CD4-positive, alpha-beta T cell (primary cell): ENCODE measurements around the gene NRGN. TPM values are rescaled to one million over a fixed set of nuclear protein-coding genes. Genes with fewer than 3 reads are reported as not detected.

Experiments
- ATAC-seq: fragments of 200-7000 bp; cut with Tn5 transposase; one replicate; pipeline ENCODE4 v1.10.0; 2022; ENCODE audit warnings: mild to moderate bottlenecking; ENCODE audit not compliant: poor library complexity
- CTCF ChIA-PET: fragments of 350-600 bp; sonication (Branson Sonifier 250); formaldehyde crosslinking; loops from one replicate; lab custom pipeline; 2021; ENCODE audit warnings: antibody characterized with exemption, inconsistent platforms; lab: Charles Lee
- POLR2A ChIA-PET: fragments of 350-600 bp; sonication (Branson Sonifier 250); formaldehyde crosslinking; loops from one replicate; lab custom pipeline; 2021; ENCODE audit warnings: antibody characterized with exemption, inconsistent platforms; lab: Charles Lee
- DNase-seq, 14 experiments: peaks; one replicate each; pipeline ENCODE4 v3.0.0-alpha.2; 2013 to 2020; ENCODE audit warnings: mixed read lengths in 2 of 14
- H3K27ac ChIP-seq, 2 donors: one replicate each; pipeline versions ENCODE4 v1.5.1 to v1.7.0; 2013; ENCODE audit warnings: low read length in 2 of 2, low read depth in 1 of 2, mild to moderate bottlenecking in 1 of 2
- H3K27me3 ChIP-seq, 2 experiments: 1 replicate in 1 of 2; 2 replicates in 1 of 2; pipeline versions ENCODE4 v1.6.1 to v1.7.0; 2013; ENCODE audit warnings: low read length in 2 of 2, control low read depth in 1 of 2, mild to moderate bottlenecking in 1 of 2, moderate library complexity in 1 of 2; ENCODE audit not compliant: insufficient read depth in 2 of 2, control insufficient read depth in 1 of 2
- H3K36me3 ChIP-seq: one replicate; pipeline ENCODE4 v1.6.1; 2013; ENCODE audit warnings: low read length, control low read depth; ENCODE audit not compliant: insufficient read depth
- H3K4me1 ChIP-seq: one replicate; pipeline ENCODE4 v1.6.1; 2013; ENCODE audit warnings: low read length, control low read depth; ENCODE audit not compliant: insufficient read depth
- H3K4me3 ChIP-seq: one replicate; pipeline ENCODE4 v1.5.1; 2013; ENCODE audit warnings: mild to moderate bottlenecking, low read length, moderate library complexity
- H3K9me3 ChIP-seq, 2 experiments: 1 replicate in 1 of 2; 2 replicates in 1 of 2; pipeline versions ENCODE4 v1.6.1 to v1.7.0; 2013; ENCODE audit warnings: low read length in 2 of 2, mild to moderate bottlenecking in 2 of 2, control low read depth in 1 of 2, moderate library complexity in 1 of 2; ENCODE audit not compliant: control insufficient read depth in 1 of 2, insufficient read depth in 1 of 2
- H3K27ac Mint-ChIP-seq: one replicate; pipeline ENCODE4 v1.8.0; 2020; ENCODE audit warnings: mixed read lengths
- H3K27me3 Mint-ChIP-seq: one replicate; pipeline ENCODE4 v1.8.0; 2021; ENCODE audit warnings: mixed read lengths
- H3K36me3 Mint-ChIP-seq: one replicate; pipeline ENCODE4 v1.8.0; 2021; ENCODE audit warnings: low read depth, mixed read lengths
- H3K4me1 Mint-ChIP-seq: one replicate; pipeline ENCODE4 v1.8.0; 2021; ENCODE audit warnings: low read depth, mixed read lengths
- H3K4me3 Mint-ChIP-seq: one replicate; pipeline ENCODE4 v1.8.0; 2020; ENCODE audit warnings: mild to moderate bottlenecking, mixed read lengths
- H3K9me3 Mint-ChIP-seq: one replicate; pipeline ENCODE4 v1.8.0; 2020; ENCODE audit warnings: mixed read lengths
- intact Hi-C, 2 experiments: fragments of 100-400 bp; cut with DNase I in 1 of 2; cut with micrococcal nuclease in 1 of 2; formaldehyde crosslinking; loops; one replicate each; pipeline versions ENCODE4 v1.15.1 to v1.9.0; 2023 to 2025; cut with DNase I, micrococcal nuclease
- total RNA-seq, 174 experiments: library from RNA in 2 of 174; stranded (reverse) in 2 of 174; gene quantifications; one replicate each; pipeline ENCODE4 v1.2.3 and lab custom pipeline; 2021 to 2026
- TF ChIP-seq, protein P1 (sequence below): fragments of 200-600 bp; IDR thresholded peaks from one replicate; pipeline ENCODE4 v1.8.0; 2022; ENCODE audit warnings: antibody characterized with exemption, mild to moderate bottlenecking

NRGN gene
- total RNA-seq, 2 experiments from 2014 or later: 0.84 to 1.4 TPM

GRCh38 chr11:124753624-124754023, 13.9 kb downstream of the NRGN start:
- ChIA-PET POLR2A (interaction anchor here (0.6 kb wide), 1 partner anchor 388 kb away, joined by 3 read pairs; no protein-coding TSS in a partner anchor), CTCF (interaction anchor here (1.7 to 6.5 kb wide), 2 partner anchors 8 to 11 kb away, joined by 4 to 46 read pairs; no protein-coding TSS in a partner anchor)
- DNase-seq (no peak), ATAC-seq (no peak)
- Histone ChIP-seq H3K4me1 (peaks cover 24% of the 10 kb centered on the region), H3K9me3 (no peaks in the 10 kb centered on the region), H3K27ac (no peak overlapping the region), H3K36me3 (no peaks in the 10 kb centered on the region), H3K27me3 (peaks cover 25 to 28% of the 10 kb centered on the region in 2 experiments), H3K4me3 (no peak overlapping the region)
- H3K9me3 Mint-ChIP-seq: no peaks in the 10 kb centered on the region
- H3K4me1 Mint-ChIP-seq: peaks cover 11% of the 10 kb centered on the region
- intact Hi-C loops: no loop called here
- TF ChIP-seq, protein P1, sequence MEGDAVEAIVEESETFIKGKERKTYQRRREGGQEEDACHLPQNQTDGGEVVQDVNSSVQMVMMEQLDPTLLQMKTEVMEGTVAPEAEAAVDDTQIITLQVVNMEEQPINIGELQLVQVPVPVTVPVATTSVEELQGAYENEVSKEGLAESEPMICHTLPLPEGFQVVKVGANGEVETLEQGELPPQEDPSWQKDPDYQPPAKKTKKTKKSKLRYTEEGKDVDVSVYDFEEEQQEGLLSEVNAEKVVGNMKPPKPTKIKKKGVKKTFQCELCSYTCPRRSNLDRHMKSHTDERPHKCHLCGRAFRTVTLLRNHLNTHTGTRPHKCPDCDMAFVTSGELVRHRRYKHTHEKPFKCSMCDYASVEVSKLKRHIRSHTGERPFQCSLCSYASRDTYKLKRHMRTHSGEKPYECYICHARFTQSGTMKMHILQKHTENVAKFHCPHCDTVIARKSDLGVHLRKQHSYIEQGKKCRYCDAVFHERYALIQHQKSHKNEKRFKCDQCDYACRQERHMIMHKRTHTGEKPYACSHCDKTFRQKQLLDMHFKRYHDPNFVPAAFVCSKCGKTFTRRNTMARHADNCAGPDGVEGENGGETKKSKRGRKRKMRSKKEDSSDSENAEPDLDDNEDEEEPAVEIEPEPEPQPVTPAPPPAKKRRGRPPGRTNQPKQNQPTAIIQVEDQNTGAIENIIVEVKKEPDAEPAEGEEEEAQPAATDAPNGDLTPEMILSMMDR: no peak
- H3K27ac Mint-ChIP-seq: no peak overlapping the region
- no peak overlapping the region for H3K4me3 Mint-ChIP-seq
- peaks cover 41% of the 10 kb centered on the region for H3K27me3 Mint-ChIP-seq
- H3K36me3 Mint-ChIP-seq: no peaks in the 10 kb centered on the region

DNA sequence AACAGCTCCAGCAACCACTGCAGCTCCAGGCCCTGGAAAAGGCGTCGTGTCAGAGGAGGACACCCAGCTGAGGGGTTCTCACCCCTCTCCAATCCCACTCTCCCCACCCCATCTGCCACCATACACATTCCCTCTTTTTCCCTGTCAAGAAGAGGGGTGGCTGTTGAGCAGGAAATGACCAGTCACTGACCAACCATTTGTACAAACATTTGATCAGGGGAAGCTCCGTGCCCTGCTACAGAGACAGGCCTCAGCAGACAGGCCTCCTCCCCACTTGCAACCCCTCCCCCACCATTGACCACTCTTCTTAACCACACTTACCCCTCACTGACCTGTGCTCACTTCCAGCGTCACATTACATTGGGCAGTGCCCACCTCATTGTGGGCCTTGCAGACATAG, 14.6 kb downstream of the NRGN start:
- Mint-ChIP-seq H3K4me1 (peaks cover 17% of the 10 kb centered on the region), H3K27ac (no peak overlapping the region), H3K27me3 (peaks cover 48% of the 10 kb centered on the region), H3K36me3 (no peaks in the 10 kb centered on the region), H3K4me3 (no peak overlapping the region), H3K9me3 (no peaks in the 10 kb centered on the region)
- no peak overlapping the region for H3K4me3 ChIP-seq
- H3K36me3 ChIP-seq: no peaks in the 10 kb centered on the region
- ChIA-PET CTCF (interaction anchor here (0.9 to 6.5 kb wide), 2 partner anchors 8 to 13 kb away, joined by 3 to 46 read pairs; no protein-coding TSS in a partner anchor), POLR2A (no interaction called here)
- intact Hi-C loops: no loop called here
- peaks cover 32 to 34% of the 10 kb centered on the region in 2 experiments for H3K27me3 ChIP-seq
- no peak overlapping the region for H3K27ac ChIP-seq
- peaks cover 0 to under 1% of the 10 kb centered on the region in 2 experiments for H3K9me3 ChIP-seq
- ATAC-seq: no peak
- no peak for DNase-seq
- TF ChIP-seq, protein P1: no peak
- peaks cover 31% of the 10 kb centered on the region for H3K4me1 ChIP-seq

DNA sequence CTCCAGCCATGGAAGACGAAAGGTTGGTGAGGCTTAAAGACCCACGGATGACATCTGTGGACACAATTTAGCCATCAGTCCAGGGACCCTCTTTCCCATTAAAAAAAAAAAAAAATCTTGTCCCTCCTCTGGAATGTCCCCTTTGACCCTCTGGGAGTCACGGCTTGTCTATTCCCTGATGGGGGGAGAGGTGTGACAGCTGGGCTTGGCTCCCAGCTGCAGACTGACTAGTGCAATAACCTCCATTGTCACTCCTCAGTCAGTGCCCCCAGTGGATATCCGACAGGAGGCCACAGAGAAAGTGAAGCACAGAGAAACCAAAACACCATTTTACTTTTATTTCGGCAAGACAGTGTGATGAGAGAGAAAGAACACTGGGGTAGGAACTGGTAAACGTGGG, 15.0 kb downstream of the NRGN start:
- peaks cover 35% of the 10 kb centered on the region for H3K4me1 ChIP-seq
- DNase-seq (no peak), ATAC-seq (no peak)
- intact Hi-C loops: no loop called here
- peaks cover 0 to 4% of the 10 kb centered on the region in 2 experiments for H3K9me3 ChIP-seq
- no peaks in the 10 kb centered on the region for H3K9me3 Mint-ChIP-seq
- ChIA-PET CTCF (interaction anchor here (0.9 to 6.5 kb wide), 3 partner anchors 9 to 86 kb away, joined by 3 to 46 read pairs (median 3); no protein-coding TSS in a partner anchor), POLR2A (no interaction called here)
- H3K27me3 Mint-ChIP-seq: peaks cover 52% of the 10 kb centered on the region
- peaks cover 21% of the 10 kb centered on the region for H3K4me1 Mint-ChIP-seq
- peaks cover 35 to 37% of the 10 kb centered on the region in 2 experiments for H3K27me3 ChIP-seq
- no peak overlapping the region for H3K27ac Mint-ChIP-seq
- no peak overlapping the region for H3K27ac ChIP-seq
- H3K4me3 Mint-ChIP-seq: no peak overlapping the region
- no peaks in the 10 kb centered on the region for H3K36me3 ChIP-seq
- H3K36me3 Mint-ChIP-seq: no peaks in the 10 kb centered on the region
- no peak overlapping the region for H3K4me3 ChIP-seq
- TF ChIP-seq, protein P1: no peak
